OCI-LY1 (cell line): Measurements from ENCODE around the gene AGAP3.

Experiments used
- H2AFZ ChIP-seq: fragments of 200-600 bp; sonication (generic), shearing (Covaris generic); 2 replicates; pipeline ENCODE4 v1.6.0; 2014; ENCODE audit warnings: antibody characterized with exemption, mild to moderate bottlenecking, low read length
- H3F3A ChIP-seq: fragments of 200-600 bp; sonication (generic), shearing (Covaris generic); 2 replicates; pipeline ENCODE4 v1.6.0; 2014; ENCODE audit warnings: mild to moderate bottlenecking, antibody characterized with exemption, low read length, moderate library complexity; ENCODE audit not compliant: insufficient read depth
- H3K27ac ChIP-seq: fragments of 200-600 bp; sonication (generic); 2 replicates; pipeline ENCODE4 v1.5.1; 2014; ENCODE audit warnings: low read length, mixed run types, mild to moderate bottlenecking, low read depth; ENCODE audit not compliant: poor library complexity, severe bottlenecking
- H3K27me3 ChIP-seq: fragments of 200-600 bp; sonication (generic); 2 replicates; pipeline ENCODE4 v1.6.0; 2014; ENCODE audit warnings: antibody characterized with exemption, mild to moderate bottlenecking, low read length, moderate library complexity; ENCODE audit not compliant: insufficient read depth
- H3K36me3 ChIP-seq: fragments of 200-600 bp; sonication (generic); 2 replicates; pipeline ENCODE4 v1.6.1; 2014; ENCODE audit warnings: mild to moderate bottlenecking, antibody characterized with exemption, low read length, moderate library complexity, mixed read lengths; ENCODE audit not compliant: insufficient read depth
- H3K4me1 ChIP-seq: fragments of 200-600 bp; sonication (generic); 2 replicates; pipeline ENCODE4 v1.5.1; 2014; ENCODE audit warnings: mild to moderate bottlenecking, low read length, moderate library complexity; ENCODE audit not compliant: insufficient read depth, severe bottlenecking
- H3K4me2 ChIP-seq: fragments of 200-600 bp; sonication (generic), shearing (Covaris generic); 2 replicates; pipeline ENCODE4 v1.6.1; 2014; ENCODE audit warnings: low read length
- H3K4me3 ChIP-seq: fragments of 200-600 bp; sonication (generic); 2 replicates; pipeline ENCODE4 v1.5.1; 2014; ENCODE audit warnings: low read length, low read depth, mild to moderate bottlenecking, mixed read lengths; ENCODE audit not compliant: poor library complexity, severe bottlenecking
- H3K79me2 ChIP-seq: fragments of 200-600 bp; shearing (Covaris generic); 2 replicates; pipeline ENCODE4 v1.6.1; 2016; ENCODE audit warnings: mixed run types, low read length, mixed read lengths; ENCODE audit not compliant: insufficient read depth
- H3K9ac ChIP-seq: fragments of 200-600 bp; sonication (generic), shearing (Covaris generic); 2 replicates; pipeline ENCODE4 v1.6.1; 2014; ENCODE audit warnings: mild to moderate bottlenecking, low read length, mixed read lengths
- H3K9me2 ChIP-seq: fragments of 200-600 bp; sonication (generic), shearing (Covaris generic); 2 replicates; pipeline ENCODE4 v1.6.1; 2014; ENCODE audit warnings: low read depth, mild to moderate bottlenecking, low read length, mixed read lengths
- H3K9me3 ChIP-seq: fragments of 200-600 bp; shearing (Covaris generic); 2 replicates; pipeline ENCODE4 v1.6.1; 2014; ENCODE audit warnings: low read length, mixed read lengths
- H4K20me1 ChIP-seq: fragments of 200-600 bp; sonication (generic), shearing (Covaris generic); 2 replicates; pipeline ENCODE4 v1.6.0; 2016; ENCODE audit warnings: mild to moderate bottlenecking, low read length; ENCODE audit not compliant: insufficient read depth
- EZH2 ChIP-seq: fragments of 200-600 bp; sonication (generic), shearing (Covaris generic); IDR thresholded peaks from 2 replicates; pipeline ENCODE4 v1.8.0; 2017; ENCODE audit warnings: borderline replicate concordance, mixed run types, mild to moderate bottlenecking, antibody characterized with exemption, low read length, moderate library complexity, mixed read lengths
- TF ChIP-seq, protein P1 (sequence below): fragments of 200-600 bp; sonication (generic), shearing (Covaris generic); IDR thresholded peaks from 2 replicates; pipeline ENCODE4 v1.5.1; 2017; ENCODE audit warnings: mild to moderate bottlenecking, antibody characterized with exemption, low read length, moderate library complexity, mixed read lengths

The AGAP3 gene

DNA sequence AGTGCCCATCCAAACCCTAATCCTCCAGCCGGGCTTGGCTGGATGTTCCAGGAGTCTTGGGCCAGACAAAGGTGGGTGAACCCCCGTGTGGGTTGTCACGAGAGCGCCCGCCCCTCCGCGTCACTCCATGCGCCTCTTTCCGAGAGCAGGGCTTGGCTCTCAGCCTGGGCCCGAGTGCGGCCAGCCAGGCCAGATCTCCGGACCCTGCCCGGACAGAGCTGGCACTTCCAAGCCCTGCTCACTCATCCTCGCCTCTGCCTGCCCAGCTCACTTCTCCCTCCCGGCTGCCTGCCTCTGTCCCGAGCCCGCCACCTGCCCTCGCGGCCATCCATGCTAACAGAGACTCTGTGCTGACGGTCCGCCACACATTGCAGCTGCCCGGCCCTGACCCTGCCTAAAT is 34.6 kb downstream of the AGAP3 start:
- no peaks in the 10 kb centered on the region for H3F3A ChIP-seq
- H3K27me3 ChIP-seq: no peaks in the 10 kb centered on the region
- TF ChIP-seq, protein P1, sequence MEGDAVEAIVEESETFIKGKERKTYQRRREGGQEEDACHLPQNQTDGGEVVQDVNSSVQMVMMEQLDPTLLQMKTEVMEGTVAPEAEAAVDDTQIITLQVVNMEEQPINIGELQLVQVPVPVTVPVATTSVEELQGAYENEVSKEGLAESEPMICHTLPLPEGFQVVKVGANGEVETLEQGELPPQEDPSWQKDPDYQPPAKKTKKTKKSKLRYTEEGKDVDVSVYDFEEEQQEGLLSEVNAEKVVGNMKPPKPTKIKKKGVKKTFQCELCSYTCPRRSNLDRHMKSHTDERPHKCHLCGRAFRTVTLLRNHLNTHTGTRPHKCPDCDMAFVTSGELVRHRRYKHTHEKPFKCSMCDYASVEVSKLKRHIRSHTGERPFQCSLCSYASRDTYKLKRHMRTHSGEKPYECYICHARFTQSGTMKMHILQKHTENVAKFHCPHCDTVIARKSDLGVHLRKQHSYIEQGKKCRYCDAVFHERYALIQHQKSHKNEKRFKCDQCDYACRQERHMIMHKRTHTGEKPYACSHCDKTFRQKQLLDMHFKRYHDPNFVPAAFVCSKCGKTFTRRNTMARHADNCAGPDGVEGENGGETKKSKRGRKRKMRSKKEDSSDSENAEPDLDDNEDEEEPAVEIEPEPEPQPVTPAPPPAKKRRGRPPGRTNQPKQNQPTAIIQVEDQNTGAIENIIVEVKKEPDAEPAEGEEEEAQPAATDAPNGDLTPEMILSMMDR: no peak
- TF ChIP-seq EZH2: no peak
- H3K9me2 ChIP-seq: no peaks in the 10 kb centered on the region
- no peak overlapping the region for H3K4me3 ChIP-seq
- no peaks in the 10 kb centered on the region for H4K20me1 ChIP-seq
- H3K4me1 ChIP-seq: peaks cover 9% of the 10 kb centered on the region
- no peak overlapping the region for H3K4me2 ChIP-seq
- H3K9me3 ChIP-seq: no peaks in the 10 kb centered on the region
- no peaks in the 10 kb centered on the region for H3K36me3 ChIP-seq
- H3K27ac ChIP-seq: no peak overlapping the region
- H3K9ac ChIP-seq: no peak overlapping the region
- H2AFZ ChIP-seq: no peak overlapping the region
- no peaks in the 10 kb centered on the region for H3K79me2 ChIP-seq

DNA sequence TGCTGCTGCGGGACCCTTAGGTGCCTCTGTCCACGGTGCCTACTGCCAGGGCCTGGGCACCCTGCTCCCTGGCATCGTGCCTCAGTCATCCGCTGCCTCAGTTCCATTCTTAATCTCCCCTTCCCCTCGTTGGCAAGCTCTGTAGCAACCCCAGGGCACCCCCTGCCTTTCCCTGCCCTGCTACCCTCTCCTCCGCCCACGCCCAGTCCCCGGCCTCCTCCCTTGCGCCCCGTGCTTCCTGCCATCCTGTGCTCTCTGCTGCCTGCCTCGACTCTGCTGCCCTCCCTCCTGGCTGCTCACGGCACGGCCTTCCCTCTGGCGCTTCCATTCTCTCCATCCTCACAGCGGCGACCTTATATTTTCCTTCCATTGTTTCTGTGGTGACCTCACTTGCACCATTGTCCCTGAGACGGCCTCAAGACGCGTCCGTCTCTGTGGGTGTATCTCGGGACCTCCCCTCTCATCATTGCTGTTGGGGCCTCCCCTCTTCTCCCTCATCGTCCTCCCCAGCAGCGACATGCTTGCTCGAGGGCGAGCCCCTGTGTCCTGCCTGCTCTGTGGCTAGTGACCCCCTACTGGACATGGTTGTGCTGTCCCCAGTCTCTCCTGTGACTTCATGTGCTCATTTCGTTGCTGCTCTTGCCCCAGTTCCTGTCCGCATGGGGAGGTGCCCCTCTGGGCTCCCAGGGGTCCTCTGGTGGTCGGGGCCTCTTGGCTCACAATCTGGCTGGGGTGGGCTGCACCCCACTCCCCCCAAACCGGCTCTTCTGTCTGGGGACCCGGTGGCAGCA is 35.3 kb downstream of the AGAP3 start:
- Histone ChIP-seq H2AFZ (no peak overlapping the region), H3K9me2 (no peaks in the 10 kb centered on the region), H3K4me1 (peaks cover 9% of the 10 kb centered on the region), H3K9me3 (no peaks in the 10 kb centered on the region), H3K79me2 (no peaks in the 10 kb centered on the region), H3F3A (no peaks in the 10 kb centered on the region), H4K20me1 (no peaks in the 10 kb centered on the region), H3K4me2 (no peak overlapping the region), H3K27me3 (no peaks in the 10 kb centered on the region), H3K36me3 (no peaks in the 10 kb centered on the region), H3K27ac (no peak overlapping the region), H3K4me3 (no peak overlapping the region), H3K9ac (no peak overlapping the region)
- TF ChIP-seq EZH2: no peak
- TF ChIP-seq, protein P1: no peak

GRCh38 chr7:151122276-151122675 is 36.0 kb downstream of the AGAP3 start:
- Histone ChIP-seq H3K4me3 (no peak overlapping the region), H3K36me3 (no peaks in the 10 kb centered on the region), H3F3A (no peaks in the 10 kb centered on the region), H3K9me3 (no peaks in the 10 kb centered on the region), H3K9ac (no peak overlapping the region), H3K27me3 (0 out of 2 replicates have a peak, but pooled peaks cover 4% of the 10 kb centered on the region), H3K27ac (no peak overlapping the region), H3K4me2 (no peak overlapping the region), H3K9me2 (no peaks in the 10 kb centered on the region), H3K79me2 (no peaks in the 10 kb centered on the region), H2AFZ (no peak overlapping the region), H3K4me1 (peaks cover 7% of the 10 kb centered on the region), H4K20me1 (no peaks in the 10 kb centered on the region)
- TF ChIP-seq, protein P1: no peak
